ENCODE results near the gene SNX1. TPM values are rescaled to one million over a fixed set of nuclear protein-coding genes. Genes with fewer than 3 reads are reported as not detected.

The SNX1 gene
- total and polyA plus RNA-seq, 2 donors (not counting 1 experiment from before 2014, with no cell fraction given): 87.9 to 152 TPM

- no peaks in the 10 kb centered on the region for H3K79me2 ChIP-seq (ENCODE audit: control insufficient read depth, insufficient read depth, low read length)
- Mint-ChIP-seq H3K4me3 (peak overlapping the region; percentile 74), H3K9me3 (ENCODE audit: insufficient read depth) (no peaks in the 10 kb centered on the region), H3K27ac (peak overlapping the region; percentile 86), H3K4me1 (peaks cover 25% of the 10 kb centered on the region), H3K27me3 (no peaks in the 10 kb centered on the region)
- intact Hi-C loops (cut with micrococcal nuclease): loop anchor here (1.0 kb wide), 2 partner anchors 17 to 27 kb away; partner anchors contain the start of gene PPIB
- no peaks in the 10 kb centered on the region for H3K27me3 ChIP-seq (replicated peaks in 1 of 4; ENCODE audit: control extremely low read depth in 1 of 4, control insufficient read depth in 3 of 4, insufficient read depth in 4 of 4, low read length in 3 of 4)
- ATAC-seq (ENCODE audit: low read depth) (peak; percentile 99), DNase-seq (peak; percentile 91)
- peak overlapping the region; percentile 46 for H3K9ac ChIP-seq (ENCODE audit: low read length)
- H2AFZ ChIP-seq (ENCODE audit: insufficient read depth, low read depth, low read length, poor library complexity, severe bottlenecking): no peak overlapping the region
- peak overlapping the region in 3 of 5 experiments; percentile 16 to 33 (median 31) for H3K4me3 ChIP-seq (ENCODE audit: control extremely low read depth in 1 of 5, extremely low read depth in 1 of 5, insufficient read depth in 1 of 5, low read depth in 2 of 5, low read length in 4 of 5)
- WGBS (ENCODE audit: insufficient coverage): 50% methylated on average over 1 of the region's 8 CpGs
- peaks cover 0 to 21% of the 10 kb centered on the region in 2 experiments for H3K36me3 ChIP-seq (replicated peaks in 1 of 2; ENCODE audit: control extremely low read depth in 1 of 2, control insufficient read depth in 1 of 2, extremely low read depth in 1 of 2, insufficient read depth in 2 of 2, low read length in 1 of 2)
- no peak for TF ChIP-seq EZH2 (IDR thresholded peaks at IDR 0.05; ENCODE audit: borderline replicate concordance, insufficient read depth, low read depth, low read length, poor library complexity, severe bottlenecking)
- TF ChIP-seq, protein P1, sequence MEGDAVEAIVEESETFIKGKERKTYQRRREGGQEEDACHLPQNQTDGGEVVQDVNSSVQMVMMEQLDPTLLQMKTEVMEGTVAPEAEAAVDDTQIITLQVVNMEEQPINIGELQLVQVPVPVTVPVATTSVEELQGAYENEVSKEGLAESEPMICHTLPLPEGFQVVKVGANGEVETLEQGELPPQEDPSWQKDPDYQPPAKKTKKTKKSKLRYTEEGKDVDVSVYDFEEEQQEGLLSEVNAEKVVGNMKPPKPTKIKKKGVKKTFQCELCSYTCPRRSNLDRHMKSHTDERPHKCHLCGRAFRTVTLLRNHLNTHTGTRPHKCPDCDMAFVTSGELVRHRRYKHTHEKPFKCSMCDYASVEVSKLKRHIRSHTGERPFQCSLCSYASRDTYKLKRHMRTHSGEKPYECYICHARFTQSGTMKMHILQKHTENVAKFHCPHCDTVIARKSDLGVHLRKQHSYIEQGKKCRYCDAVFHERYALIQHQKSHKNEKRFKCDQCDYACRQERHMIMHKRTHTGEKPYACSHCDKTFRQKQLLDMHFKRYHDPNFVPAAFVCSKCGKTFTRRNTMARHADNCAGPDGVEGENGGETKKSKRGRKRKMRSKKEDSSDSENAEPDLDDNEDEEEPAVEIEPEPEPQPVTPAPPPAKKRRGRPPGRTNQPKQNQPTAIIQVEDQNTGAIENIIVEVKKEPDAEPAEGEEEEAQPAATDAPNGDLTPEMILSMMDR (IDR thresholded peaks at IDR 0.05): no peak
- H3K4me2 ChIP-seq (replicated peaks; ENCODE audit: low read depth, low read length, poor library complexity, severe bottlenecking): peak overlapping the region; percentile 56
- no peaks in the 10 kb centered on the region for H3K9me3 ChIP-seq (ENCODE audit: control extremely low read depth in 1 of 3, control insufficient read depth in 2 of 3, insufficient read depth in 1 of 3, low read length in 2 of 3)
- ChIA-PET CTCF (interaction anchor here (0.9 to 1.9 kb wide), 3 partner anchors 15 to 30 kb away, joined by 3 to 9 read pairs (median 9); no protein-coding TSS in a partner anchor), POLR2A (interaction anchor here (0.7 kb wide), 1 partner anchor 27 kb away, joined by 3 read pairs; no protein-coding TSS in a partner anchor)
- H3K27ac ChIP-seq (ENCODE audit: low read length in 2 of 2): peak overlapping the region; percentile 72 to 94
- H3K4me1 ChIP-seq (ENCODE audit: control insufficient read depth in 2 of 2, insufficient read depth in 2 of 2, low read length in 2 of 2): peaks cover 23 to 24% of the 10 kb centered on the region in 2 donors
- H4K20me1 ChIP-seq (ENCODE audit: control insufficient read depth, insufficient read depth, low read length, poor library complexity, severe bottlenecking): no peaks in the 10 kb centered on the region
These were observed 84.5 kb downstream of the SNX1 start for GRCh38 chr15:64180235-64180824.

DNA sequence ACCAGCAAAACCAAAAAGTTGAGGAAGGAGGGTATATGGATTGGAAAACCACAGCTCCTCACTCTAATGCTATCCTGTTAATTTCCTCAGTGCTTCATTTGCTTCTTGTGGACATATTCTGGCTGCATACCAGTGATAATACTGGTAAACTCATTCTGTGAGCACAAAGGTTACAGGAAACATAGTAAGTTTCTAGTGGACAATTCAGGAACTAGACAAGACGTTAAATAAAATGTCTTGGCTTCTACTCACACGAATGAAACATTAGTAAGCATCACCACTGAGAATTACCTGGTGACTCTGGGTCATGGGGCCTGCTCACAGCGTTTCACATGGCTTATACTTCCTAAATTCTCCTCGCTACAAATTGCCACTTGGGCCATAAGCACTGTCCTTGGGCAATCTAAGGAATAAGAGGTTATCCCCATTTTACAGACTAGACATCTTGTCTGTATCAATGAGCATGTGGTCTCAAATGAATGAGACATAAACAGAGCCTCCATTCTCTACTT lies 87.1 kb downstream of the SNX1 start:
- no peak for DNase-seq
- Mint-ChIP-seq H3K27ac (no peak overlapping the region), H3K4me1 (peaks cover 25% of the 10 kb centered on the region), H3K4me3 (no peak overlapping the region), H3K9me3 (ENCODE audit: insufficient read depth) (no peaks in the 10 kb centered on the region), H3K27me3 (no peaks in the 10 kb centered on the region)
- H4K20me1 ChIP-seq (ENCODE audit: control insufficient read depth, insufficient read depth, low read length, poor library complexity, severe bottlenecking): no peaks in the 10 kb centered on the region
- no peak overlapping the region for H3K4me3 ChIP-seq (ENCODE audit: control extremely low read depth in 1 of 5, extremely low read depth in 1 of 5, insufficient read depth in 1 of 5, low read depth in 2 of 5, low read length in 4 of 5)
- no peak overlapping the region for H2AFZ ChIP-seq (ENCODE audit: insufficient read depth, low read depth, low read length, poor library complexity, severe bottlenecking)
- peaks cover 23 to 24% of the 10 kb centered on the region in 2 donors for H3K4me1 ChIP-seq (ENCODE audit: control insufficient read depth in 2 of 2, insufficient read depth in 2 of 2, low read length in 2 of 2)
- 87% methylated on average over 4 of the region's 4 CpGs for WGBS (ENCODE audit: insufficient coverage)
- TF ChIP-seq, protein P1 (IDR thresholded peaks at IDR 0.05): no peak
- no peak for TF ChIP-seq EZH2 (IDR thresholded peaks at IDR 0.05; ENCODE audit: borderline replicate concordance, insufficient read depth, low read depth, low read length, poor library complexity, severe bottlenecking)
- no peaks in the 10 kb centered on the region for H3K9me3 ChIP-seq (ENCODE audit: control extremely low read depth in 1 of 3, control insufficient read depth in 2 of 3, insufficient read depth in 1 of 3, low read length in 2 of 3)
- ChIA-PET CTCF (no interaction called here), POLR2A (no interaction called here)
- no peaks in the 10 kb centered on the region for H3K79me2 ChIP-seq (ENCODE audit: control insufficient read depth, insufficient read depth, low read length)
- no peak for ATAC-seq (ENCODE audit: low read depth)
- intact Hi-C loops (cut with micrococcal nuclease): no loop called here
- no peaks in the 10 kb centered on the region for H3K27me3 ChIP-seq (replicated peaks in 1 of 4; ENCODE audit: control extremely low read depth in 1 of 4, control insufficient read depth in 3 of 4, insufficient read depth in 4 of 4, low read length in 3 of 4)
- H3K27ac ChIP-seq (ENCODE audit: low read length in 2 of 2): peak overlapping the region in 1 of 2 donors; percentile 29
- peaks cover 0 to 16% of the 10 kb centered on the region in 2 experiments for H3K36me3 ChIP-seq (replicated peaks in 1 of 2; ENCODE audit: control extremely low read depth in 1 of 2, control insufficient read depth in 1 of 2, extremely low read depth in 1 of 2, insufficient read depth in 2 of 2, low read length in 1 of 2)
- H3K4me2 ChIP-seq (replicated peaks; ENCODE audit: low read depth, low read length, poor library complexity, severe bottlenecking): no peak overlapping the region
- no peak overlapping the region for H3K9ac ChIP-seq (ENCODE audit: low read length)
